Measurements from ENCODE around the gene CDH8. TPM values are rescaled to one million over a fixed set of nuclear protein-coding genes. Genes with fewer than 3 reads are reported as not detected.

CDH8 gene
- total and polyA plus RNA-seq, 4 donors, result 0.02 to 3.1 (median 0.30) TPM

DNA sequence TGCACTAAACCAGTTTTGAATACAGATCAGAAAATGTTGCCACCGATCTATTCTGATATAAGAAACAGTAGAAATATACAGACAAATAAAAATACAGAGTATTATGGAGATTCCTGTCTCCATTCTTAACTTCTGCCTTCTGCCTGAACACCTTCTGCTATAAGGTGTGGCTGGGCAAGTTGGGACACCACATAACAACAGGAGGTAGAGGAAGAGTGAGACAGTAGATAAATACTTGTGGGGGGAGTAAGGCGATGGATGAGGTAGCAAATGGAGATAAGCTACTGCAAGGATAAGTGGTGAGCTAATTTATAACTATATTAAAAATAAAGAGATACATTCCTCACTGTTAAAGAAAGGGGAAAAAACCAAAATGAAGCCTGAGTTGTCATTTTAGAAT lies 143.7 kb downstream of the CDH8 start:
- TF ChIP-seq CTCF (IDR thresholded peaks at IDR 0.05; ENCODE audit: control extremely low read depth, extremely low read depth), result no peak

GRCh38 chr16:61891460-61891859 lies 144.8 kb downstream of the CDH8 start:
- Histone ChIP-seq H3K4me3 (no peak overlapping the region), H3K9ac (ENCODE audit: insufficient read depth in 1 of 2, low read length in 2 of 2) (no peak overlapping the region), H3K36me3 (ENCODE audit: control insufficient read depth in 4 of 4, insufficient read depth in 4 of 4, low read length in 4 of 4) (no peaks in the 10 kb centered on the region), H3K27ac (ENCODE audit: low read depth in 1 of 2, low read length in 1 of 2) (no peak overlapping the region), H3K9me3 (ENCODE audit: control insufficient read depth in 4 of 4, insufficient read depth in 3 of 4, low read length in 3 of 4) (no peaks in the 10 kb centered on the region), H3K4me1 (ENCODE audit: control insufficient read depth in 5 of 5, insufficient read depth in 5 of 5, low read length in 5 of 5) (no peaks in the 10 kb centered on the region), H3K27me3 (ENCODE audit: control insufficient read depth in 3 of 3, insufficient read depth in 3 of 3, low read length in 2 of 3) (no peaks in the 10 kb centered on the region)
- no peak for DNase-seq
- no peak for TF ChIP-seq CTCF (IDR thresholded peaks at IDR 0.05; ENCODE audit: control extremely low read depth, extremely low read depth)
- ATAC-seq (ENCODE audit: insufficient read depth, low FRiP score), result no peak
- 79 to 80% methylated on average over 3 of the region's 3 CpGs for WGBS, 2 donors

More for the DNA sequence above, 143.7 kb downstream of the CDH8 start:
- H3K27me3 ChIP-seq (ENCODE audit: control insufficient read depth in 3 of 3, insufficient read depth in 3 of 3, low read length in 2 of 3), result no peaks in the 10 kb centered on the region
- ATAC-seq (ENCODE audit: insufficient read depth, low FRiP score) (no peak), DNase-seq (no peak)
- no peak overlapping the region for H3K4me3 ChIP-seq
- no peak overlapping the region for H3K9ac ChIP-seq (ENCODE audit: insufficient read depth in 1 of 2, low read length in 2 of 2)
- H3K4me1 ChIP-seq (ENCODE audit: control insufficient read depth in 5 of 5, insufficient read depth in 5 of 5, low read length in 5 of 5), result no peaks in the 10 kb centered on the region
- H3K36me3 ChIP-seq (ENCODE audit: control insufficient read depth in 4 of 4, insufficient read depth in 4 of 4, low read length in 4 of 4), result no peaks in the 10 kb centered on the region
- no peaks in the 10 kb centered on the region for H3K9me3 ChIP-seq (ENCODE audit: control insufficient read depth in 4 of 4, insufficient read depth in 3 of 4, low read length in 3 of 4)
- WGBS, 2 donors, result 88 to 92% methylated on average over 2 of the region's 2 CpGs
- no peak overlapping the region for H3K27ac ChIP-seq (ENCODE audit: low read depth in 1 of 2, low read length in 1 of 2)

- WGBS, 2 donors, result 94 to 95% methylated on average over 2 of the region's 2 CpGs
Measured at GRCh38 chr16:61890386-61890785, 145.9 kb downstream of the CDH8 start.

More at GRCh38 chr16:61890386-61890785, 145.9 kb downstream of the CDH8 start:
- Histone ChIP-seq H3K9ac (ENCODE audit: insufficient read depth in 1 of 2, low read length in 2 of 2) (no peak overlapping the region), H3K27ac (ENCODE audit: low read depth in 1 of 2, low read length in 1 of 2) (no peak overlapping the region), H3K9me3 (ENCODE audit: control insufficient read depth in 4 of 4, insufficient read depth in 3 of 4, low read length in 3 of 4) (no peaks in the 10 kb centered on the region), H3K36me3 (ENCODE audit: control insufficient read depth in 4 of 4, insufficient read depth in 4 of 4, low read length in 4 of 4) (no peaks in the 10 kb centered on the region), H3K4me1 (ENCODE audit: control insufficient read depth in 5 of 5, insufficient read depth in 5 of 5, low read length in 5 of 5) (no peaks in the 10 kb centered on the region), H3K27me3 (ENCODE audit: control insufficient read depth in 3 of 3, insufficient read depth in 3 of 3, low read length in 2 of 3) (no peaks in the 10 kb centered on the region), H3K4me3 (no peak overlapping the region)
- DNase-seq (no peak), ATAC-seq (ENCODE audit: insufficient read depth, low FRiP score) (no peak)
- TF ChIP-seq CTCF (IDR thresholded peaks at IDR 0.05; ENCODE audit: control extremely low read depth, extremely low read depth), result no peak
